ENCODE results near the gene PHPT1. TPM values are rescaled to one million over a fixed set of nuclear protein-coding genes. Genes with fewer than 3 reads are reported as not detected.

Gene PHPT1
- polyA plus RNA-seq, 3 donors from 2014 or later = 127 to 212 (median 166) TPM

DNA sequence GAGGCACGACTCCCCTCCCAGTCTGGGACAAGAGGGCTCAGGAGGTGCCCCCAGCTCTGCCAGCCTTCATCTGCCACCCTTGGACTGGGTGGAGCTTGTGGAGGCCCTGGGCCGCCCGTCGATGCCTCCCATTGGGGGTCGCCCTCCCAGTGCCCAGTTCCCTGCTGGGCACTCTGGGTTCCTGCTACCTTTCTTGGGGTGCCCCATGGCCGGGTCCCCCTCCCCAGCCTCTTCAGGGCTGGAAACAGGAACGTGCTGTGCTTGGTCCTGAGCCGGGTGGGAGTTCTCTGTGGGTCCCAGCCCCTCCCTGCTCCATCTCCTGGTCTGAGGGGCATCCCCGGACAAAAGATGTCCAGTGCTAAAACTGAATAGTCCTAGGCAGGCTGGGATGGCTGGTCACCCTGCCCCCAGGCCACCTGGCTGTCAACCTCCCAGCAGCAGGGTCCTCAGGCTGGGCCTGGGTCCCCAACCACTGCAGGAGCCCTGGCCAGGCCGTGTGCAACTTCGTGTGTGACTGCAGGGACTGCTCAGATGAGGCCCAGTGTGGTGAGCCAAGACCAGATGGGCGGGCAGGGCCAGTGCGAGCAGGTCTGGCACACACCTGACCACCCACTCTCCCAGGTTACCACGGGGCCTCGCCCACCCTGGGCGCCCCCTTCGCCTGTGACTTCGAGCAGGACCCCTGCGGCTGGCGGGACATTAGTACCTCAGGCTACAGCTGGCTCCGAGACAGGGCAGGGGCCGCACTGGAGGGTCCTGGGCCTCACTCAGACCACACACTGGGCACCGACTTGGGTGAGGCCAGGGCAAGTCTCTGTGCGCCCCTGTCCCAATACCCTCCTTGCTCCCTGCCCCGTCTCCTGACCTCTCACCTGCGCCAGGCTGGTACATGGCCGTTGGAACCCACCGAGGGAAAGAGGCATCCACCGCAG, 3.7 kb downstream of the PHPT1 start:
- Mint-ChIP-seq H3K27ac (no peak overlapping the region), H3K36me3 (no peaks in the 10 kb centered on the region), H3K27me3 (ENCODE audit: low read depth in 3 of 3) (peaks cover 8 to 18% (median 16%) of the 10 kb centered on the region in 3 donors), H3K4me1 (peaks cover 2 to 7% of the 10 kb centered on the region in 2 donors), H3K9me3 (no peaks in the 10 kb centered on the region), H3K4me3 (no peak overlapping the region)
- DNase-seq = no peak

DNA sequence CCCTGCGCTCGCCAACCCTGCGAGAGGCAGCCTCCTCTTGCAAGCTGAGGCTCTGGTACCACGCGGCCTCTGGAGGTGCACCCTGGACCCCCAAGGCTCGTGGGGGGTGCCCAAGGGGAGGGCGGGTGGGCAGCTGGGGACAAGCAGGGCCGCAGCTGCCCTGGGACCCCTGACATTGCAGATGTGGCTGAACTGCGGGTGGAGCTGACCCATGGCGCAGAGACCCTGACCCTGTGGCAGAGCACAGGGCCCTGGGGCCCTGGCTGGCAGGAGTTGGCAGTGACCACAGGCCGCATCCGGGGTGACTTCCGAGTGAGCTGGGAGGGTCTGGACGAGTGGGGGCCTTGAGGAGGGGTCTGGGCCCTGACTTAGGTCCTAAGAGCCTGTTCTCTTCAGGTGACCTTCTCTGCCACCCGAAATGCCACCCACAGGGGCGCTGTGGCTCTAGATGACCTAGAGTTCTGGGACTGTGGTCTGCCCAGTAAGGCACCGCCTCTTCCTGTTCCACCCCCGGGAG, 4.4 kb downstream of the PHPT1 start:
- no peak for DNase-seq
- H3K27ac Mint-ChIP-seq = no peak overlapping the region
- H3K4me1 Mint-ChIP-seq = peaks cover 0 to 6% of the 10 kb centered on the region in 2 donors
- H3K9me3 Mint-ChIP-seq = no peaks in the 10 kb centered on the region
- no peak overlapping the region for H3K4me3 Mint-ChIP-seq
- peaks cover 6 to 13% (median 13%) of the 10 kb centered on the region in 3 donors for H3K27me3 Mint-ChIP-seq (ENCODE audit: low read depth in 3 of 3)
- H3K36me3 Mint-ChIP-seq = no peaks in the 10 kb centered on the region

DNA sequence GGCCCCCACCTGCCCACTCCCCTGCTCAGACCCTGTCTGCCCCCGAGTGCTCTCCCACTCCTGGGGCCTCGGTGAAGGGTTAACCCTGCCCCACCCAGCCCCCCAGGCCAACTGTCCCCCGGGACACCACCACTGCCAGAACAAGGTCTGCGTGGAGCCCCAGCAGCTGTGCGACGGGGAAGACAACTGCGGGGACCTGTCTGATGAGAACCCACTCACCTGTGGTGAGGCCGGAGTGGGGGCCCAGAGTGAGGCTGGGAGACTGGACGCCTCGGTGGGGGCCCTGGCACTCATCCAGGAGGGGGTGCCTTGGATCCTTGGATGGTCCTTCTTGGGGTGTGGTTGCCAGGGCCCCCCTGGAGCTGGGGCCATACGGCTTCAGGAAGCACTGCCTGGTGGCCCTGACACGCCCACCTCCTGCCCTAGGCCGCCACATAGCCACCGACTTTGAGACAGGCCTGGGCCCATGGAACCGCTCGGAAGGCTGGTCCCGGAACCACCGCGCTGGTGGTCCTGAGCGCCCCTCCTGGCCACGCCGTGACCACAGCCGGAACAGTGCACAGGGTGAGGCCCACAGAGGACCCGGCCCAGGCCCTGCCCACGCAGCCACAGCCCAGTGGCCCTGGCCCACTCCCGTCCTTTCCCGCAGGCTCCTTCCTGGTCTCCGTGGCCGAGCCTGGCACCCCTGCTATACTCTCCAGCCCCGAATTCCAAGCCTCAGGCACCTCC, 5.1 kb downstream of the PHPT1 start:
- DNase-seq = no peak
- no peak overlapping the region for H3K4me3 Mint-ChIP-seq
- H3K36me3 Mint-ChIP-seq = no peaks in the 10 kb centered on the region
- no peak overlapping the region for H3K27ac Mint-ChIP-seq
- peaks cover 2 to 9% (median 8%) of the 10 kb centered on the region in 3 donors for H3K27me3 Mint-ChIP-seq (ENCODE audit: low read depth in 3 of 3)
- peaks cover 0 to 4% of the 10 kb centered on the region in 2 donors for H3K4me1 Mint-ChIP-seq
- no peaks in the 10 kb centered on the region for H3K9me3 Mint-ChIP-seq

DNA sequence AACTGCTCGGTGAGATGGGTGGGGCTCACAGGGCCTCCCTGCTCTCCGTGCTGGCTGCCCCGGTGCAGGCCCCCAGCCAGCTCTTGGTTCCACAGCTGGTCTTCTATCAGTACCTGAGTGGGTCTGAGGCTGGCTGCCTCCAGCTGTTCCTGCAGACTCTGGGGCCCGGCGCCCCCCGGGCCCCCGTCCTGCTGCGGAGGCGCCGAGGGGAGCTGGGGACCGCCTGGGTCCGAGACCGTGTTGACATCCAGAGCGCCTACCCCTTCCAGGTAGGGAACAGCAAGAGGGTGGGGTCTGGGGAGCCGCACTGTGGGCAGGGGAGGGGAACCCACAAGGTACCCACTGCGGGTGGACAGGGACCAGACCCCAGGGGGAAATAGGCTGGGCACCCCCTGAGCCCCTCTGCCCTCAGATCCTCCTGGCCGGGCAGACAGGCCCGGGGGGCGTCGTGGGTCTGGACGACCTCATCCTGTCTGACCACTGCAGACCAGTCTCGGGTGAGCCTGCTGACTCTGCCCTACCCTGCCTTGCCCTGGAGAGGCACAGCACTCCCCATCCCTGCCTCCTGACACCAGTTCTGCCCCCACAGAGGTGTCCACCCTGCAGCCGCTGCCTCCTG, 5.7 kb downstream of the PHPT1 start:
- Mint-ChIP-seq H3K36me3 (no peaks in the 10 kb centered on the region), H3K4me1 (peaks cover 0 to 2% of the 10 kb centered on the region in 2 donors), H3K27me3 (ENCODE audit: low read depth in 3 of 3) (peaks cover 0 to 7% (median 7%) of the 10 kb centered on the region in 3 donors), H3K9me3 (no peaks in the 10 kb centered on the region), H3K4me3 (no peak overlapping the region), H3K27ac (no peak overlapping the region)
- DNase-seq = no peak

DNA sequence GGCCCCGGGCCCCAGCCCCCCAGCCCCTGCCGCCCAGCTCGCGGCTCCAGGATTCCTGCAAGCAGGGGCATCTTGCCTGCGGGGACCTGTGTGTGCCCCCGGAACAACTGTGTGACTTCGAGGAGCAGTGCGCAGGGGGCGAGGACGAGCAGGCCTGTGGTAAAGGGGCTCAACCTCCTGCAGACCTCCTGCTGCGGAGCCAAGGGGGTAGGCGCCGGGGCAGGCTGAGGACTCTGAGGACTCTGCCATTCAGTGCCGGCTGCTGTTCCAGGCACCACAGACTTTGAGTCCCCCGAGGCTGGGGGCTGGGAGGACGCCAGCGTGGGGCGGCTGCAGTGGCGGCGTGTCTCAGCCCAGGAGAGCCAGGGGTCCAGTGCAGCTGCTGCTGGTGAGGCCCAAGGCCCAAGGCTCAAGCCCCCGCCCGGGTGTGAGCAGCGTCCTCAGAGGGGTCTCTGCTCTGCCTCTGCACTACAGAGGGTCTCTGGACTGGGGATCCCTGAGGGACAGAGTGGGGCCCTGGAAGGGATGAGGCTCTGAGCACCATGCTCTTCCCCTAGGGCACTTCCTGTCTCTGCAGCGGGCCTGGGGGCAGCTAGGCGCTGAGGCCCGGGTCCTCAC, 6.4 kb downstream of the PHPT1 start:
- Mint-ChIP-seq H3K4me3 (no peak overlapping the region), H3K36me3 (no peaks in the 10 kb centered on the region), H3K4me1 (peaks cover 0 to 3% of the 10 kb centered on the region in 2 donors), H3K27me3 (ENCODE audit: low read depth in 3 of 3) (peaks cover 0 to 7% (median 4%) of the 10 kb centered on the region in 3 donors), H3K9me3 (no peaks in the 10 kb centered on the region), H3K27ac (no peak overlapping the region)
- DNase-seq = no peak

DNA sequence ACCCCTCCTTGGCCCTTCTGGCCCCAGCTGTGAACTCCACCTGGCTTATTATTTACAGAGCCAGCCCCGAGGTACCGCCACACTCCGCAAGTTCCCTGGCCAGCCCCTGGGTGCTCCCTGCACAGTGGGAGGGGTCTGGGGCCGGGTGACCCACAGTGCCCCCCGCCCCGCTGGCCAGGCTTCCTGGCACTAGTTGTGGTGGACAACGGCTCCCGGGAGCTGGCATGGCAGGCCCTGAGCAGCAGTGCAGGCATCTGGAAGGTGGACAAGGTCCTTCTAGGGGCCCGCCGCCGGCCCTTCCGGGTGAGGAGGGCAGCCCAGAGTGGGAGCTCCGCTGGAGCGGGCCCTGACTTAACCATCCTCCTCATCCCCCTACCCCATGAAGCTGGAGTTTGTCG, 6.9 kb downstream of the PHPT1 start:
- H3K36me3 Mint-ChIP-seq = no peaks in the 10 kb centered on the region
- no peak for DNase-seq
- peaks cover 0 to 3% of the 10 kb centered on the region in 2 donors for H3K4me1 Mint-ChIP-seq
- H3K27me3 Mint-ChIP-seq (ENCODE audit: low read depth in 3 of 3) = peaks cover 0 to 7% (median 4%) of the 10 kb centered on the region in 3 donors
- no peak overlapping the region for H3K4me3 Mint-ChIP-seq
- H3K27ac Mint-ChIP-seq = no peak overlapping the region
- H3K9me3 Mint-ChIP-seq = no peaks in the 10 kb centered on the region

DNA sequence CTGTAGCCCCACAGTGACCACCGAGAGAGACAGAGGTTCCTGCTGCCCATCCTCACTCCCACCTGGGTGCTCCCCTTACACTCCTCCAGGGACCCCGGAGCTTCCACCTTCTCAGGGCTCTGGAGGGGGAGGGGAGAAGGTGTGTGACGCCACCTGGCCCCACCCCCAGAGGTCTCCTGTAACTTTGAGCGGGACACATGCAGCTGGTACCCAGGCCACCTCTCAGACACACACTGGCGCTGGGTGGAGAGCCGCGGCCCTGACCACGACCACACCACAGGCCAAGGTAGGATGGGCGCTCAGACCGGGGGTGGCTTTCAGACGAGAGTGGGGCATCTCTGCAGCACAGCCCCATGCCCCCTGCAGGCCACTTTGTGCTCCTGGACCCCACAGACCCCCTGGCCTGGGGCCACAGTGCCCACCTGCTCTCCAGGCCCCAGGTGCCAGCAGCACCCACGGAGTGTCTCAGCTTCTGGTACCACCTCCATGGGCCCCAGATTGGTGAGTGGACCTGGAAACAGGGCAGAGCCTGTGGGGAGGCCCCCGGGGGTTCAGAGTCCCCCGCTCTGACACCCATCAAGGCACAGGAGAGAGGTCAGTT, 7.4 kb downstream of the PHPT1 start:
- H3K27me3 Mint-ChIP-seq (ENCODE audit: low read depth in 3 of 3) = peaks cover 0 to 7% (median 4%) of the 10 kb centered on the region in 3 donors
- H3K4me1 Mint-ChIP-seq = peaks cover 0 to 3% of the 10 kb centered on the region in 2 donors
- no peaks in the 10 kb centered on the region for H3K36me3 Mint-ChIP-seq
- DNase-seq = no peak
- no peak overlapping the region for H3K27ac Mint-ChIP-seq
- no peaks in the 10 kb centered on the region for H3K9me3 Mint-ChIP-seq
- H3K4me3 Mint-ChIP-seq = no peak overlapping the region

DNA sequence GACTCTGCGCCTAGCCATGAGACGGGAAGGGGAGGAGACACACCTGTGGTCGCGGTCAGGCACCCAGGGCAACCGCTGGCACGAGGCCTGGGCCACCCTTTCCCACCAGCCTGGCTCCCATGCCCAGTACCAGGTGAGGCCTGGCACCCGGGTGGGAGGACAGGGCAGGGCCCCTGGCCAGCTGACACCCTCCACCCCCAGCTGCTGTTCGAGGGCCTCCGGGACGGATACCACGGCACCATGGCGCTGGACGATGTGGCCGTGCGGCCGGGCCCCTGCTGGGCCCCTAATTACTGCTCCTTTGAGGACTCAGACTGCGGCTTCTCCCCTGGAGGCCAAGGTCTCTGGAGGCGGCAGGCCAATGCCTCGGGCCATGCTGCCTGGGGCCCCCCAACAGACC, 8.0 kb downstream of the PHPT1 start:
- Mint-ChIP-seq H3K9me3 (no peaks in the 10 kb centered on the region), H3K36me3 (no peaks in the 10 kb centered on the region), H3K4me3 (no peak overlapping the region), H3K4me1 (peaks cover 0 to 3% of the 10 kb centered on the region in 2 donors), H3K27ac (no peak overlapping the region), H3K27me3 (ENCODE audit: low read depth in 3 of 3) (peaks cover 0 to 8% (median 7%) of the 10 kb centered on the region in 3 donors)
- DNase-seq = no peak

DNA sequence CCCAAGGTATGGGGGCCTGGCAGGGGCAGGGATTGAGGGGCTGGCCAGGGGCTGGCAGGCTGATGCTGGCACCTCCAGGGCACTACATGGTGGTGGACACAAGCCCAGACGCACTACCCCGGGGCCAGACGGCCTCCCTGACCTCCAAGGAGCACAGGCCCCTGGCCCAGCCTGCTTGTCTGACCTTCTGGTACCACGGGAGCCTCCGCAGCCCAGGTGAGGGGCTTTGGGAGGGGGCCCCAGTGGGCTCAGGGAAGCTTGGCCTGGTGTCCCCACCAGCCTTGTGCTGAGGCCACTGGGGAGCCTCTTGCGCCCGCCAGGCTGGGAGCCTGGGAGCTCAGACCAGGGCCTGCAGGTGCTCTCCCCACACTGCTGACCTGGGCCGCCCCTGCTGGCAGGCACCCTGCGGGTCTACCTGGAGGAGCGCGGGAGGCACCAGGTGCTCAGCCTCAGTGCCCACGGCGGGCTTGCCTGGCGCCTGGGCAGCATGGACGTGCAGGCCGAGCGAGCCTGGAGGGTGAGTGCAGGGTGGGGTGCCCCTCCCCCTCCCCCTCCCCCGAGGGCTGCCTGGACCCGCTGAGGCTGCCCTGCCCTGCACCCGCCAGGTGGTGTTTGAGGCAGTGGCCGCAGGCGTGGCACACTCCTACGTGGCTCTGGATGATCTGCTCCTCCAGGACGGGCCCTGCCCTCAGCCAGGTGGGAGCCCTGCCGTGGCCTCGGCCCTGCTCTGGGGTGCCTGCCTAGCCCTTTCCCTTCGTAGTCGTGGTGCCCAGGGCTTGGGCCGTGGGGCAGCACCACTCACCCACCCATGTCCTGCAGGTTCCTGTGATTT, 8.6 kb downstream of the PHPT1 start:
- no peak for DNase-seq
- H3K4me3 Mint-ChIP-seq = no peak overlapping the region

DNA sequence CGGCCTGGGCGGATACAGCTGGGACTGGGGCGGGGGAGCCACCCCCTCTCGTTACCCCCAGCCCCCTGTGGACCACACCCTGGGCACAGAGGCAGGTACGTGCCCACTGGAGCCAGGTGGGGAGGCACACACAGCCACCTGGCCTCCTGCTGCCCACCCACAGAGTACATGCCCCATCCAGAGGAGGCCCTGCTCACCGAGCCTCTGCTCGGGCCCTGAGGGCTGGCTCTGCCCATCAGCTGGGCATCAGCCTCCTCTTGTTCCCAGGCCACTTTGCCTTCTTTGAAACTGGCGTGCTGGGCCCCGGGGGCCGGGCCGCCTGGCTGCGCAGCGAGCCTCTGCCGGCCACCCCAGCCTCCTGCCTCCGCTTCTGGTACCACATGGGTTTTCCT, 9.2 kb downstream of the PHPT1 start:
- H3K4me3 Mint-ChIP-seq = no peak overlapping the region
- H3K4me1 Mint-ChIP-seq = peaks cover 3 to 4% of the 10 kb centered on the region in 2 donors
- peaks cover 0 to 10% (median 8%) of the 10 kb centered on the region in 3 donors for H3K27me3 Mint-ChIP-seq (ENCODE audit: low read depth in 3 of 3)
- H3K9me3 Mint-ChIP-seq = no peaks in the 10 kb centered on the region
- no peak overlapping the region for H3K27ac Mint-ChIP-seq
- DNase-seq = no peak
- H3K36me3 Mint-ChIP-seq = no peaks in the 10 kb centered on the region

More for the DNA sequence above, 8.6 kb downstream of the PHPT1 start:
- Mint-ChIP-seq H3K27me3 (ENCODE audit: low read depth in 3 of 3) (peaks cover 0 to 10% (median 8%) of the 10 kb centered on the region in 3 donors), H3K9me3 (no peaks in the 10 kb centered on the region), H3K27ac (no peak overlapping the region), H3K36me3 (no peaks in the 10 kb centered on the region), H3K4me1 (peaks cover 0 to 3% of the 10 kb centered on the region in 2 donors)

DNA sequence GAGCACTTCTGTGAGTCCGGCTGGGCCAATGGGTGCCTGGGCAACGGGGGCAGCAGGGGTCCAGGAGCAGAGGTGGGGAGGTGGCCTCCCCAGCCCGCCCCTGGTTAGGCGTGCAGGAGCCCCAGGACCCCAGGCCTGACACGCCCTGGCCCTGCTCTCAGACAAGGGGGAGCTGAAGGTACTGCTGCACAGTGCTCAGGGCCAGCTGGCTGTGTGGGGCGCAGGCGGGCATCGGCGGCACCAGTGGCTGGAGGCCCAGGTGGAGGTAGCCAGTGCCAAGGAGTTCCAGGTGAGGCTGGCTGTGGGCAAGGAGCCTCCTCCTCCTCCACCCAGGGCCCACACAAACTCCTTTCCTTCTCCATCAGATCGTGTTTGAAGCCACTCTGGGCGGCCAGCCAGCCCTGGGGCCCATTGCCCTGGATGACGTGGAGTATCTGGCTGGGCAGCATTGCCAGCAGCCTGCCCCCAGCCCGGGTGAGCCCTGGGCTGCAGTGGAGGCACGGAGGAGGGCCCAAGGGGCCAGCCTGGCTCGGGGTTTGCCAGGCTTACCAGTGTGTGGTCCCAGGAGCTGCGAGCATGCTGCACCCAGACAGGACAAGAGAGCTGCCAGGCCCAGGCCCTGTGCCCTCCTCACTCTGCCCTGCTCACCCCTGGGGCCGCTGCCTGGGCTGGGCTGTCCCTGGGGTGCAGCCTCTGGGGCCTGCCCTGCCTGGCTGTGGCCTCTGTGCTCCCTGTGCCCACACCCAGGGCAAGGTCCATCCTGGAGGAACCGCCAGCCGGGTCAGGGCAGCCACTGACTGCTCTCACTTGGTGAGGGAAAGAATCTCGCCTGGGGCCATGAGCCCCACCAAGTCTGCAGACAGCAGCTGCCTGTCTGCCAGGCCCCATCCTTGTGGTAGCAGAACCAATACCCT, 9.9 kb downstream of the PHPT1 start:
- peaks cover 3 to 4% (median 3%) of the 10 kb centered on the region in 3 donors for H3K36me3 Mint-ChIP-seq
- peaks cover 0 to 10% (median 8%) of the 10 kb centered on the region in 3 donors for H3K27me3 Mint-ChIP-seq (ENCODE audit: low read depth in 3 of 3)
- DNase-seq = no peak
- no peak overlapping the region for H3K4me3 Mint-ChIP-seq
- no peaks in the 10 kb centered on the region for H3K9me3 Mint-ChIP-seq
- H3K4me1 Mint-ChIP-seq = peaks cover 10% of the 10 kb centered on the region in 2 donors
- no peak overlapping the region for H3K27ac Mint-ChIP-seq

Data from immature natural killer cell (primary cell).